ENCODE measurements around the gene KRTAP4-7. TPM values are rescaled to one million over a fixed set of nuclear protein-coding genes. Genes with fewer than 3 reads are reported as not detected.

The KRTAP4-7 gene
- total RNA-seq, 1 experiment from 2014 or later, result not detected

DNA sequence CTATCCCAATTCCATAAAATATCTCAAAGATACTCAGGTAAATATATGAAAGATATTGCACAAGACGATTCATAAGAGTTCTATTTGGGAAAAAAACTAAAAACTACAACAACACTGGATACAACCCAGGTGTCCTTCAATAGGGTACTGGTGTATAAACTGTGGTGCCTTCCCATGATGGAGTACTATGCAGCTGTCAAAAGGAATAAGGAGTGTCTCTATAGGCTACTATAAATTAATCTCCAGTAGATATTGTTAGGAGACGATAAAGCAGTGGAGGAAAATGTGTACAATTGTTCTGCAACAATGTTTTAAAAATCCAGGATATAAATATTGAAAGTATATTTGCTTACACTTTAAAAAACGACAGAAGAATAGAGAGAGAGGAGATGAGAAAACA is 42.5 kb downstream of the KRTAP4-7 start:
- no peaks in the 10 kb centered on the region for H3K27me3 ChIP-seq (ENCODE audit: insufficient read depth, low read length)
- no peaks in the 10 kb centered on the region for H4K20me1 ChIP-seq (ENCODE audit: insufficient read depth)
- no peaks in the 10 kb centered on the region for H3K79me2 ChIP-seq (ENCODE audit: insufficient read depth, low read length)
- no peak overlapping the region for H2AFZ ChIP-seq (ENCODE audit: low read depth, low read length, poor library complexity, severe bottlenecking)
- H3K9me3 ChIP-seq (ENCODE audit: control insufficient read depth in 1 of 2, insufficient read depth in 1 of 2, low read depth in 1 of 2, low read length in 2 of 2), result peaks cover 0 to 19% of the 10 kb centered on the region in 2 experiments; a peak in 1 of 4 replicates
- no peak overlapping the region for H3K9ac ChIP-seq (ENCODE audit: low read length)
- intact Hi-C loops (cut with micrococcal nuclease), result no loop called here
- BruUV-seq (replicated peaks), result no TSS peak
- no peaks in the 10 kb centered on the region for H3K9me2 ChIP-seq (ENCODE audit: insufficient read depth)
- ATAC-seq (no peak), DNase-seq (ENCODE audit: low read depth, low spot score) (no peak)
- ChIA-PET CTCF (no interaction called here), POLR2A (no interaction called here), RAD21 (ENCODE audit: low non-redundant PET in 1 of 2, low total read pairs in 2 of 2, uncharacterized antibody in 2 of 2, unreplicated experiment in 2 of 2) (no interaction called here)
- H3K4me2 ChIP-seq (ENCODE audit: low read length), result no peak overlapping the region
- peaks cover 0 to 9% of the 10 kb centered on the region in 2 experiments; a peak in 1 of 4 replicates for H3K36me3 ChIP-seq (ENCODE audit: control insufficient read depth in 1 of 2, insufficient read depth in 2 of 2, low read length in 2 of 2)
- H3K4me3 ChIP-seq (replicated peaks in 1 of 2; ENCODE audit: low read depth in 1 of 2, low read length in 2 of 2), result no peak overlapping the region
- no peak overlapping the region for H3K27ac ChIP-seq (ENCODE audit: low read depth, low read length)
- peaks cover 0 to 39% of the 10 kb centered on the region in 2 experiments; a peak in 2 of 4 replicates for H3K4me1 ChIP-seq (ENCODE audit: control insufficient read depth in 1 of 2, insufficient read depth in 2 of 2, low read length in 2 of 2)
- no peak for TF ChIP-seq CBX3 (IDR thresholded peaks at IDR 0.05; ENCODE audit: low read depth)
- TF ChIP-seq, protein P1, sequence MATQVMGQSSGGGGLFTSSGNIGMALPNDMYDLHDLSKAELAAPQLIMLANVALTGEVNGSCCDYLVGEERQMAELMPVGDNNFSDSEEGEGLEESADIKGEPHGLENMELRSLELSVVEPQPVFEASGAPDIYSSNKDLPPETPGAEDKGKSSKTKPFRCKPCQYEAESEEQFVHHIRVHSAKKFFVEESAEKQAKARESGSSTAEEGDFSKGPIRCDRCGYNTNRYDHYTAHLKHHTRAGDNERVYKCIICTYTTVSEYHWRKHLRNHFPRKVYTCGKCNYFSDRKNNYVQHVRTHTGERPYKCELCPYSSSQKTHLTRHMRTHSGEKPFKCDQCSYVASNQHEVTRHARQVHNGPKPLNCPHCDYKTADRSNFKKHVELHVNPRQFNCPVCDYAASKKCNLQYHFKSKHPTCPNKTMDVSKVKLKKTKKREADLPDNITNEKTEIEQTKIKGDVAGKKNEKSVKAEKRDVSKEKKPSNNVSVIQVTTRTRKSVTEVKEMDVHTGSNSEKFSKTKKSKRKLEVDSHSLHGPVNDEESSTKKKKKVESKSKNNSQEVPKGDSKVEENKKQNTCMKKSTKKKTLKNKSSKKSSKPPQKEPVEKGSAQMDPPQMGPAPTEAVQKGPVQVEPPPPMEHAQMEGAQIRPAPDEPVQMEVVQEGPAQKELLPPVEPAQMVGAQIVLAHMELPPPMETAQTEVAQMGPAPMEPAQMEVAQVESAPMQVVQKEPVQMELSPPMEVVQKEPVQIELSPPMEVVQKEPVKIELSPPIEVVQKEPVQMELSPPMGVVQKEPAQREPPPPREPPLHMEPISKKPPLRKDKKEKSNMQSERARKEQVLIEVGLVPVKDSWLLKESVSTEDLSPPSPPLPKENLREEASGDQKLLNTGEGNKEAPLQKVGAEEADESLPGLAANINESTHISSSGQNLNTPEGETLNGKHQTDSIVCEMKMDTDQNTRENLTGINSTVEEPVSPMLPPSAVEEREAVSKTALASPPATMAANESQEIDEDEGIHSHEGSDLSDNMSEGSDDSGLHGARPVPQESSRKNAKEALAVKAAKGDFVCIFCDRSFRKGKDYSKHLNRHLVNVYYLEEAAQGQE (IDR thresholded peaks at IDR 0.05; ENCODE audit: low read depth), result no peak
- TF ChIP-seq EZH2phosphoT487 (IDR thresholded peaks at IDR 0.05; ENCODE audit: borderline replicate concordance), result no peak
- TF ChIP-seq EGR1 (IDR thresholded peaks at IDR 0.05; ENCODE audit: low read depth), result no peak
- no peak for TF ChIP-seq TCF7L2 (IDR thresholded peaks at IDR 0.05; ENCODE audit: borderline replicate concordance, extremely low read depth, insufficient read depth, insufficient read length)
- no peak for TF ChIP-seq SRF (IDR thresholded peaks at IDR 0.05; ENCODE audit: low read depth)
- TF ChIP-seq ELF1 (IDR thresholded peaks at IDR 0.05; ENCODE audit: borderline replicate concordance, low read depth), result no peak
- TF ChIP-seq, protein P2, sequence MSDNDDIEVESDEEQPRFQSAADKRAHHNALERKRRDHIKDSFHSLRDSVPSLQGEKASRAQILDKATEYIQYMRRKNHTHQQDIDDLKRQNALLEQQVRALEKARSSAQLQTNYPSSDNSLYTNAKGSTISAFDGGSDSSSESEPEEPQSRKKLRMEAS (IDR thresholded peaks at IDR 0.05), result no peak
- no peak for TF ChIP-seq POLR2A (IDR thresholded peaks at IDR 0.05; ENCODE audit: borderline replicate concordance, extremely low read depth, insufficient read depth, insufficient read length)
- no peak for TF ChIP-seq EZH2 (IDR thresholded peaks at IDR 0.05)
- TF ChIP-seq FOSL1 (IDR thresholded peaks at IDR 0.05; ENCODE audit: low read depth), result no peak
- no peak for TF ChIP-seq RAD21 (IDR thresholded peaks at IDR 0.05; ENCODE audit: low read depth)
- TF ChIP-seq SIN3A (IDR thresholded peaks at IDR 0.05; ENCODE audit: low read depth), result no peak
- TF ChIP-seq, protein P3, sequence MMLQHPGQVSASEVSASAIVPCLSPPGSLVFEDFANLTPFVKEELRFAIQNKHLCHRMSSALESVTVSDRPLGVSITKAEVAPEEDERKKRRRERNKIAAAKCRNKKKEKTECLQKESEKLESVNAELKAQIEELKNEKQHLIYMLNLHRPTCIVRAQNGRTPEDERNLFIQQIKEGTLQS (IDR thresholded peaks at IDR 0.05), result no peak
- no peak for TF ChIP-seq POLR2AphosphoS5 (IDR thresholded peaks at IDR 0.05; ENCODE audit: low read depth, low read length)
- TF ChIP-seq CEBPB (IDR thresholded peaks at IDR 0.05; ENCODE audit: low read depth), result no peak
- no peak for TF ChIP-seq JUND (IDR thresholded peaks at IDR 0.05)

Data from HCT116 (cell line).